HG02763 (cell line): ENCODE results near the gene ACTR8.

Experiments
- ATAC-seq: cut with Tn5 transposase; IDR thresholded peaks from one replicate; pipeline ENCODE4 v1.9.1; 2021; ENCODE audit warnings: mild to moderate bottlenecking, moderate library complexity; ENCODE audit not compliant: unreplicated experiment

ACTR8 gene

DNA sequence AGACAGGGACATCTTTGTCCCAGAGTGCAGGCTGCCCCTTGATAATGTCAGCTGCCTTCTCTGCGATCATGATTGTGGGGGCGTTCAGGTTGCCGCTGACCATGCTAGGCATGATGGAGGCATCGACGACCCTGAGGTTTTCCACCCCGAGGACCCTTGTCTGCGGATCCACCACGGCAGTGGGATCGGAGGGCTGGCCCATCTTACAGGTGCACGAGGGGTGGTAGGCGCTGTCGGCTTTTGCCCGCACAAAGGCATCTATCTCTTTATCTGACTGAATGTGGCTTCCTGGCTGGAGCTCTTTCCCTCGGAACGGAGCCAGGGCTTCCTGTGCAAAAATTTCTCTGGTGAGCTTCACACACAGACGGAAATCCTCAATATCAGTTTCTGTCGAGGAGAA lies 64.1 kb downstream of the ACTR8 start:
- ATAC-seq = no peak

DNA sequence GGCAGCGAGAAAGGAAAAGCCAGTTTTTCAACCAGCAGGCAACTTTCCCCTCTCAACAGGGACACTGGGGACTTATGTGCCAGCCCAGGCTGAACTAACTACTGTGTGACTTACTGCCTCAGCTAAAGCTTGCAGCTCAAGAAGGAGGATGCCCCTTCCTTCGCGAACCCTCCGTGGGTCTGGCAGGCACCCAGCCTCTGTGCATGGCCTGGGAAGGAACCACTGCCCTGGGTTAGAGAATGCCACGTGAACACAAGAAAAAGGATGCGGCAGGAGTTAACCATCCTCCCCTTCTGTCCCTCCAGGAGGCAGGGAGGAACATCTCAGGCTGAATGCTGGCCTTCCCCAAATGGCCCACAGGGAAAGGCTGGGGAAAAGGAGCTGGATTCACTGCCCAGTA lies 64.7 kb downstream of the ACTR8 start:
- ATAC-seq = no peak
